Colonic mucosa (tissue), 4 donors: Measurements from ENCODE around the gene MTHFS. TPM values are rescaled to one million over a fixed set of nuclear protein-coding genes. Genes with fewer than 3 reads are reported as not detected.
"Not testable (repeated sequence)": the region's sequence is repeated elsewhere in the genome, so short reads cannot be mapped to it uniquely, and the experiment has no call there.

Source experiments
- DNase-seq: peaks from one replicate; pipeline ENCODE4 v3.0.0-alpha.2; 2020
- H3K27ac ChIP-seq: fragments of 200-600 bp; one replicate; pipeline ENCODE4 v1.8.0; 2021
- H3K27me3 ChIP-seq: fragments of 200-600 bp; one replicate; pipeline ENCODE4 v1.8.0; 2021
- H3K36me3 ChIP-seq: fragments of 200-600 bp; one replicate; pipeline ENCODE4 v1.8.0; 2021
- H3K4me1 ChIP-seq: fragments of 200-600 bp; one replicate; pipeline ENCODE4 v1.8.0; 2021; ENCODE audit warnings: mild to moderate bottlenecking
- H3K4me3 ChIP-seq: fragments of 200-600 bp; one replicate; pipeline ENCODE4 v1.8.0; 2021
- H3K9ac ChIP-seq, 2 donors: one replicate each; pipeline ENCODE4 v1.7.0; 2013; ENCODE audit warnings: control low read depth in 2 of 2, low read depth in 2 of 2, low read length in 2 of 2
- H3K9me3 ChIP-seq: fragments of 200-600 bp; one replicate; pipeline ENCODE4 v1.8.0; 2021
- intact Hi-C: fragments of 100-400 bp; cut with DNase I; formaldehyde crosslinking; loops from one replicate; pipeline ENCODE4 v1.14.1; 2022
- total RNA-seq, 2 donors: library from RNA; stranded (reverse); fragmentation: NEBNext Ultra II Directional in 1 of 2; extraction: Animal tissue kit (Norgen Biotek cat#: 25700) in 1 of 2; gene quantifications; one replicate each; pipeline ENCODE4 v1.2.1, GENCODE V29; 2021
- TF ChIP-seq, protein P1 (sequence below): fragments of 200-600 bp; IDR thresholded peaks from one replicate; pipeline ENCODE4 v1.8.0; 2022; ENCODE audit warnings: antibody characterized with exemption, mild to moderate bottlenecking
- donor health status: healthy.
- donor health status: DM: no; HTN: no; CAD: no.
- donor health status: DM: no; HTN: no; CAD: no.

The MTHFS gene
- total RNA-seq, 2 donors from 2014 or later: 24.6 to 25.9 TPM

DNA sequence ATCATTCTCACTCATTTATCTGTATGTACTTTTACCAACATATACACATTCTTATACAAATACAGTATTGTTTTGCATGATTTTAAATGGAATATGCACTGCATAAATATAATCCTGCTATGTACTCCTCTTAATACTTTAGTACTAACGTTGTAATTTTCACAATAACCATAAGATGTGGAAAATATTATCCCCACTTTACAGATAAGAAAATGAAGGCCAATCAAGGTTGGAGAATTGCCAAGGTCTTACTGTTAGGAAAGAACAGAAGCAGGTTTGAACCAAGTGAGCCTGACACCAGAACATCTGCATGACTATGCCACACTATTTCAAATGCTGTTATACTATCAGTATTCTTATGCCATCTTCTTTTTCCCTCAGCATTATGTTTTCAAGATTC, 41.3 kb upstream of the MTHFS start:
- no peaks in the 10 kb centered on the region for H3K27me3 ChIP-seq
- TF ChIP-seq, protein P1, sequence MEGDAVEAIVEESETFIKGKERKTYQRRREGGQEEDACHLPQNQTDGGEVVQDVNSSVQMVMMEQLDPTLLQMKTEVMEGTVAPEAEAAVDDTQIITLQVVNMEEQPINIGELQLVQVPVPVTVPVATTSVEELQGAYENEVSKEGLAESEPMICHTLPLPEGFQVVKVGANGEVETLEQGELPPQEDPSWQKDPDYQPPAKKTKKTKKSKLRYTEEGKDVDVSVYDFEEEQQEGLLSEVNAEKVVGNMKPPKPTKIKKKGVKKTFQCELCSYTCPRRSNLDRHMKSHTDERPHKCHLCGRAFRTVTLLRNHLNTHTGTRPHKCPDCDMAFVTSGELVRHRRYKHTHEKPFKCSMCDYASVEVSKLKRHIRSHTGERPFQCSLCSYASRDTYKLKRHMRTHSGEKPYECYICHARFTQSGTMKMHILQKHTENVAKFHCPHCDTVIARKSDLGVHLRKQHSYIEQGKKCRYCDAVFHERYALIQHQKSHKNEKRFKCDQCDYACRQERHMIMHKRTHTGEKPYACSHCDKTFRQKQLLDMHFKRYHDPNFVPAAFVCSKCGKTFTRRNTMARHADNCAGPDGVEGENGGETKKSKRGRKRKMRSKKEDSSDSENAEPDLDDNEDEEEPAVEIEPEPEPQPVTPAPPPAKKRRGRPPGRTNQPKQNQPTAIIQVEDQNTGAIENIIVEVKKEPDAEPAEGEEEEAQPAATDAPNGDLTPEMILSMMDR: no peak
- no peaks in the 10 kb centered on the region for H3K4me1 ChIP-seq
- no peaks in the 10 kb centered on the region for H3K36me3 ChIP-seq
- H3K4me3 ChIP-seq: no peak overlapping the region
- no peak overlapping the region for H3K9ac ChIP-seq
- intact Hi-C loops: no loop called here
- no peaks in the 10 kb centered on the region for H3K9me3 ChIP-seq
- no peak for DNase-seq
- H3K27ac ChIP-seq: no peak overlapping the region

DNA sequence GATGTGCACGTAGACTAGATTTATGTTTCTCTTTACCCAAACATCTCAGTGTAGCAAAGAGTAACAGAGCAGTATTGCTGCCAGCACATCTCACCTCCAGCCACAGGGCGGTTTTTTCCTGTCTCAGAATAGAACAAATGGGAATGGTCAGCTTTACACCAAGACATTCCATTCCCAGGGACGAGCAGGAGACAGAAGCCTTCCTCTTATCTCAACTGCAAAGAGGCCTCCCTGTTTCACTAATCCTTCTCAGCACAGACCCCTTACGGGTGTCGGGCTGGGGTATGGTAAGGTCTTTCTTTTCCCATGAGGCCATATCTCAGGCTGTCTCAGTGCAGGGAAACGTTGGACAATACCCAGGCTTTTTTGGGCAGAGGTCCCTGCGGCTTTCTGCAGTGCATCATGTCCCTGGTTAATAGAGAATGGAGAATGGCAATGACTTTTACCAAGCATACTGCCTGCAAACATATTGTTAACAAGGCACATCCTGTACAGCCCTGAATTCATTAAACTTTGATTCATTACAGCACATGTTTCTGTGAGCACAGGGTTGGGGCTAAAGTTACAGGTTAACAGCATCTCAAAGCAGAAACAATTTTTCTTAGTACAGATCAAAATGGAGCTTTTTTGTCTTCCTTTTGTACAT, 38.9 kb upstream of the MTHFS start:
- H3K9ac ChIP-seq, H3K9me3 ChIP-seq, H3K4me3 ChIP-seq, H3K4me1 ChIP-seq, H3K36me3 ChIP-seq, H3K27me3 ChIP-seq, intact Hi-C loops, DNase-seq, H3K27ac ChIP-seq: not testable (repeated sequence)

- no peaks in the 10 kb centered on the region for H3K9me3 ChIP-seq
- no peak overlapping the region for H3K4me3 ChIP-seq
- no peak for DNase-seq
- H3K27ac ChIP-seq: no peak overlapping the region
- no peak overlapping the region for H3K9ac ChIP-seq
- TF ChIP-seq, protein P1: no peak
- H3K36me3 ChIP-seq: no peaks in the 10 kb centered on the region
- intact Hi-C loops: no loop called here
- no peaks in the 10 kb centered on the region for H3K27me3 ChIP-seq
- no peaks in the 10 kb centered on the region for H3K4me1 ChIP-seq
Measured at GRCh38 chr15:79933231-79933630, 36.4 kb upstream of the MTHFS start.

DNA sequence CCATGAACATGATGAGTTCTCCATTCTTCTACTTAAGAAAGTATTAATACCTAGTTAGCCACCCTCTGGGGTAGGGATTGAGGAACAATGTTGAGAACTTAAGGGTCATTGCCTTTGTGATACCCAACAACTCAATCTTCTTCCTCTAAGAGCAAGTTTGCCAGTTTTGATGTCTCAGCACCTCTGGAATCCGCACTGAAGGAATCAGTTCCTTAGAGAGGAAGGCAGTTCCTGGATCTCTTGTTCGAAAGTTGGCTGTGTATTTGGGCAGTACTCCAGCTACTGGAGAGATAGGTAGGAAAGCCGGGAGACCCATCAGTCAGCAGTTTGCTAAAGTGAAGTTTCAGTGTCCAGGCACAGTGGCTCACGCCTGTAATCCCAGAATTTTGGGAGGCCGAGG, 35.6 kb upstream of the MTHFS start:
- no peaks in the 10 kb centered on the region for H3K27me3 ChIP-seq
- no peak for DNase-seq
- H3K36me3 ChIP-seq: no peaks in the 10 kb centered on the region
- TF ChIP-seq, protein P1: no peak
- H3K4me3 ChIP-seq: no peak overlapping the region
- no peaks in the 10 kb centered on the region for H3K9me3 ChIP-seq
- H3K27ac ChIP-seq: no peak overlapping the region
- H3K9ac ChIP-seq: no peak overlapping the region
- H3K4me1 ChIP-seq: no peaks in the 10 kb centered on the region
- intact Hi-C loops: no loop called here

DNA sequence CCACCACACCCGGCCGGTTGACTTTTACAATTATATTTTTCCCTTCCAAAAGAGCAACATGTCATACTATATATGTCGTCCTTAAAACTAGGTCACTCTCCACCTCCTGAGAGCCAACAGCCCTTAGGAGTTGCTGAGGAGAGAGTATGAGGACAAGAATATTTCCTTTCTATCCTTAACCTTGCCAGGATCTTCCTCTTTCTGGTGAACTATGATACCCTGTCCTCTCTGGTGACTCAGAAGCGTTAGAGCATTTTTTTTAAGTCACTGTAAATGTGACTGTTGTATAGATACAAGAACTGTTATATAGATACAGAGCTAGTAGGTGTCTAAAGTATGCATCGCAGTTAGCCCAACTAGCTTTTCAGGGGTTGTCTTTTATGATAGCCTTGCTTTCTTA, 33.7 kb upstream of the MTHFS start:
- Histone ChIP-seq H3K27ac (no peak overlapping the region), H3K36me3 (no peaks in the 10 kb centered on the region), H3K9ac (no peak overlapping the region), H3K4me3 (no peak overlapping the region), H3K4me1 (no peaks in the 10 kb centered on the region), H3K27me3 (no peaks in the 10 kb centered on the region), H3K9me3 (no peaks in the 10 kb centered on the region)
- TF ChIP-seq, protein P1: no peak
- no peak for DNase-seq
- intact Hi-C loops: no loop called here

GRCh38 chr15:79929412-79929811, 32.6 kb upstream of the MTHFS start:
- TF ChIP-seq, protein P1: no peak
- H3K9me3 ChIP-seq: no peaks in the 10 kb centered on the region
- no peaks in the 10 kb centered on the region for H3K36me3 ChIP-seq
- no peak overlapping the region for H3K9ac ChIP-seq
- intact Hi-C loops: no loop called here
- H3K4me3 ChIP-seq: no peak overlapping the region
- H3K27ac ChIP-seq: no peak overlapping the region
- no peaks in the 10 kb centered on the region for H3K4me1 ChIP-seq
- DNase-seq: no peak
- no peaks in the 10 kb centered on the region for H3K27me3 ChIP-seq

DNA sequence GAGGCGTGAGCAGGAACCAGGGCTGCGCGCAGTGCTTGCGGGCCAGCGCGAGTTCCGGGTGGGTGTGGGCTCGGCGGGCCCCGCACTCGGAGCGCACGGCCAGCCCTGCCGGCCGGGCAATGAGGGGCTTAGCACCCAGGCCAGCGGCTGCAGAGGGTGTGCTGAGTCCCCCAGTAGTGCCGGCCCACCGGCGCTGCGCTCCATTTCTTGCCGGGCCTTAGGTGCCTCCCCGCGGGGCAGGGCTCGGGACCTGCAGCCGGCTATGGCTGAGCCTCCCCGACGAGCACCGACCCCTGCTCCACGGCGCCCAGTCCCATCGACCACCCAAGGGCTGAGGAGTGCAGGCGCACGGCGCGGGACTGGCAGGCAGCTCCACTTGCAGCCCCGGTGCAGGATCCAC, 29.3 kb upstream of the MTHFS start:
- H3K4me3 ChIP-seq, H3K27ac ChIP-seq, intact Hi-C loops, H3K4me1 ChIP-seq, H3K27me3 ChIP-seq, H3K9me3 ChIP-seq, DNase-seq, H3K36me3 ChIP-seq, H3K9ac ChIP-seq: not testable (repeated sequence)
